GM10248 (cell line): Measurements from ENCODE around the gene LCORL.

Experiments
- CTCF ChIA-PET: fragments of 300-600 bp; sonication (Branson Sonifier 250); formaldehyde crosslinking; extraction: SDS; loops from one replicate; lab custom pipeline; 2021; ENCODE audit warnings: antibody characterized with exemption; lab: Yijun Ruan, JAX
- POLR2A ChIA-PET: fragments of 350-650 bp; sonication (Branson Sonifier 250); formaldehyde crosslinking; extraction: SDS; loops from one replicate; lab custom pipeline; 2020; ENCODE audit warnings: antibody characterized with exemption; lab: Yijun Ruan, JAX
- DNase-seq: peaks from one replicate; pipeline ENCODE4 v3.0.0; 2012; ENCODE audit errors: extremely low spot score
- TF ChIP-seq, protein P1 (sequence below): IDR thresholded peaks from 2 replicates; pipeline ENCODE4 v1.5.1; 2012; ENCODE audit warnings: mild to moderate bottlenecking, low read depth; ENCODE audit errors: extremely low read depth, missing control alignments, control extremely low read depth

Gene LCORL

DNA sequence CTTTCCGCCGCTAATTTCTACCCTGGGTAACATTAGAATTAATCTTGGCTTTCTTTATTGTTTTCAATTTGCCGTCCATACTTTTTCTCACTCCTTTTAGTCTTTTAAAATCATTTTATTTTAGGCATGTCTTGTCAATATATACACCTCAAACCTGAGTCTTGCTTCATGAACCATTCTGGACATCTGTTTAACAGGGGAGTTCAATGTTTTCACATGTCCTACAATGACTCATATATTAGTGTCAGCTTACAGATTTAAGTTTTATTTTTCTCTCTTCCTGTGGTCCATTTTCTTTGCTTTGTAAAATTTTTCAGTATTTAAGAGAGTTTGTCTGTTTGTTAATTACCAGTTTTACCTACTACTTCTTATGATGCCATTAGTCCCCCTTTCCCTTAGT, 89.5 kb downstream of the LCORL start:
- CTCF ChIA-PET = no interaction called here
- DNase-seq = no peak
- POLR2A ChIA-PET = no interaction called here
- TF ChIP-seq, protein P1, sequence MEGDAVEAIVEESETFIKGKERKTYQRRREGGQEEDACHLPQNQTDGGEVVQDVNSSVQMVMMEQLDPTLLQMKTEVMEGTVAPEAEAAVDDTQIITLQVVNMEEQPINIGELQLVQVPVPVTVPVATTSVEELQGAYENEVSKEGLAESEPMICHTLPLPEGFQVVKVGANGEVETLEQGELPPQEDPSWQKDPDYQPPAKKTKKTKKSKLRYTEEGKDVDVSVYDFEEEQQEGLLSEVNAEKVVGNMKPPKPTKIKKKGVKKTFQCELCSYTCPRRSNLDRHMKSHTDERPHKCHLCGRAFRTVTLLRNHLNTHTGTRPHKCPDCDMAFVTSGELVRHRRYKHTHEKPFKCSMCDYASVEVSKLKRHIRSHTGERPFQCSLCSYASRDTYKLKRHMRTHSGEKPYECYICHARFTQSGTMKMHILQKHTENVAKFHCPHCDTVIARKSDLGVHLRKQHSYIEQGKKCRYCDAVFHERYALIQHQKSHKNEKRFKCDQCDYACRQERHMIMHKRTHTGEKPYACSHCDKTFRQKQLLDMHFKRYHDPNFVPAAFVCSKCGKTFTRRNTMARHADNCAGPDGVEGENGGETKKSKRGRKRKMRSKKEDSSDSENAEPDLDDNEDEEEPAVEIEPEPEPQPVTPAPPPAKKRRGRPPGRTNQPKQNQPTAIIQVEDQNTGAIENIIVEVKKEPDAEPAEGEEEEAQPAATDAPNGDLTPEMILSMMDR = no peak

DNA sequence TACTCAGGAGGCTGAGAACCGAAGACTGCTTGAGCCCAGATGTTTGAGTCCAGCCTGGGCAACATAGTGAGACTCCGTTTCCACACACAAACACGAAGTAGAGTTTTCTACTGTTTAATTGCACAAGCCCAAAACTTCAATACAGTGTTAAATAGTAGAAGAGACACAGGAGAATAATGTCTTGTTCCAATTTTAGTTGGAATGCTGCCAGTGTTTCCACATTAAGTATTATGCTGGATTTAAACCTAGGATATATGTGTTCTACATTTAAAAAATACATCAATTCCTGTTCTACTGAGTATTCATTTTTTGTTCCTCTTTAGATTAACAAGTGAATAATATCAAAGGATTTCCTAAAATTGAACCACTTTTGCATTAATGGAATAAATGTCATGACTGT, 91.3 kb downstream of the LCORL start:
- CTCF ChIA-PET = no interaction called here
- POLR2A ChIA-PET = no interaction called here
- TF ChIP-seq, protein P1 = no peak
- DNase-seq = no peak

DNA sequence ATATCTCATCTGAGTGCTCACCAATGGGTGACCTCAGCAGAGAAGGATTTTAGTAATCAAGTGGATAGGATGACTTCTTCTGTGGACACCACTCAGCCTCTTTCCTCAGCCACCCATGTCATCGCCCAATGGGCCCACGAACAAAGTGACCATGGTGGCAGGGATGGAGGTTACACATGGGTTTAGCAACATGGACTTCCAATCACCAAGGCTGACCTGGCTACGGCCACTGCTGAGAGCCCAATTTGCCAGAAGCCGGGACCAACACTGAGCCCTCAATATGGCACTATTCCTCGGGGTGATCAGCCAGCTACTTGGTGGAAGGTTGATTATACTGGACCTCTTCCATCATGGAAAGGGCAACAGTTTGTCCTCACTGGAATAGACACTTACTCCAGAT, 97.4 kb downstream of the LCORL start:
- TF ChIP-seq, protein P1 = no peak
- POLR2A ChIA-PET = no interaction called here

DNA sequence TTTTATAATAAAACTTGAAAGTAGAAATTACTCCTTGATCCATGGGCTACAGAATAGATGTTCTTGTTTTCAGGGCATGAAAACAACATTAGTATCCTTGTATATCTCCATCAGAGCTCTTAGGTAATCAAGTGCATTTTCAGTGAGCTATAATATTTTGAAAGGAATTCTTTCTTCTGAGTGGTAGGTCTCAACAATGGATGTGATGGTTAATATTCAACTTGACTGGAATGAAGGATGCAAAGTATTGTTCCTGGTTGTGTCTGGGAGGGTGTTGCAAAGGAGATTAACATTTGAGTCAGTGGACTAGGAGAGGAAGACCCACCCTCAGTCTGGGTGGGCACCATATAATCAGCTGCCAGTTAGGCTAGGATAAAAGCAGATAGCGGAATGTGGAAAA, 100.1 kb downstream of the LCORL start:
- CTCF ChIA-PET = interaction anchor here (1.5 kb wide), 1 partner anchor 13 kb away, joined by 4 read pairs; no protein-coding TSS in a partner anchor
- DNase-seq = no peak
- TF ChIP-seq, protein P1 = no peak
- POLR2A ChIA-PET = no interaction called here

More for the DNA sequence above, 97.4 kb downstream of the LCORL start:
- no peak for DNase-seq
- CTCF ChIA-PET = no interaction called here

DNA sequence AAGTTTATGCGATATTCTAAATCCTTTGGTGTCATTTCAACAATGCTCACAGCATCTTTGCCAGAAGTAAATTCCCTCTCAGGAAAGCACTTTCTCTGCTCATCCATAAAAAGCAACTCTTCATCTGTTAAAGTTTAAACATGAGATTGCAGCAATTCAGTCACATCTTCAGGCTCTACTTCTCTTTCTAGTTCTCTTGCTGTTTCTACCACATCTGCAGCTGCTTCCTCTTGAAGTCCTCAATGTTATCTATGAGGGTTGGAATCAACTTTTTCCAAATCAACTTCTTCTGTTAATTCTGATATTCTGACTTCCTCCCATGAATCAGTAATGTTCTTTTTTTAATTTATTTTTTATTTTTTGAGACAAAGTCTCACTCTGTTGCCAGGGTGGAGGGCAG, 100.9 kb downstream of the LCORL start:
- ChIA-PET POLR2A (no interaction called here), CTCF (interaction anchor here (1.5 kb wide), 1 partner anchor 14 kb away, joined by 4 read pairs; no protein-coding TSS in a partner anchor)
- no peak for DNase-seq
- TF ChIP-seq, protein P1 = no peak

DNA sequence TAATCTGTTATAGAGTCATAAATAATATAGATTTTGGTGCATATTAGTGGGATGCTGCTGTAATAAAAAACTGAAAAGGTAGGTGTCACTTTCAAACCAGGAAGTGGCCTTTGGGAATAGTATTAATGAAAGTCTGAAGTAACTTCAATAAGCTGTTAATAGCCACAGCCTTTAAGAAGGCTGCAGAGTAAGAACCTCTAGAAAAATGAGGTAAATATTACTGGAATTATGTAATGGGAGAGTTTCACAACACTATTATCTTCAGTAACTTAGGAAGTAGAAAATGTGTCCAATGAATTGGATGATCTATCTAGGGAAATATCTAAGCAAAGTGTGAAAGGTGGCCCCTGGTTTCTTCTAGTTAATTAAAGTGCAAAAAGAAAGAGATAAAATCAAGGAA, 106.1 kb downstream of the LCORL start:
- POLR2A ChIA-PET = no interaction called here
- TF ChIP-seq, protein P1 = no peak
- CTCF ChIA-PET = interaction anchor here (0.8 kb wide), 1 partner anchor 9 kb away, joined by 3 read pairs; no protein-coding TSS in a partner anchor
- no peak for DNase-seq
